Measurements from ENCODE around the gene FAM135A. TPM values are rescaled to one million over a fixed set of nuclear protein-coding genes. Genes with fewer than 3 reads are reported as not detected.

FAM135A gene
- total and polyA plus RNA-seq, 9 of the 15 experiments (the other 6 are each of a cell fraction or from before 2014, with no cell fraction given): 7.4 to 32.9 (median 19.2) TPM

DNA sequence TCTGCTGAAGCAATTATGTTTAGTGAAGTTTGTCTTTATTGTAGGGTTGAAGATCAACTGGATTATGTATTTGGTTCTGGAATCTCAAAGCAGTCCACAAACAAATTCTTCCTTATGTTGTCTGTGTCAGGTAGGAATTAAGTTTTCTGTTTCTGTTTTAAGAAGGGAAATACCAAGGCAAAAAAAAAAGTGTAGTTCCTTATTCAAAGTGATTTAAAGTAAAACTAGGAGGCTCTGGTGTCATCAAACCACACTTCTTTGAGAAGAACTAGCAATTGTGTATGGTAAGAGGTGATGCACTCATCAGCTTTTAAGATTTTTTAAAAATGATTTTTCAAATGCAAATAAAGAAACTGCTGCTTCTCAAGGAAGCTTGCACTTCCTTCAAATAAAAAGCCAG is 1.9 kb downstream of the FAM135A start (continued):
- no peak for TF ChIP-seq STAT6 (CRISPR knock-in tag; IDR thresholded peaks at IDR 0.05)

DNA sequence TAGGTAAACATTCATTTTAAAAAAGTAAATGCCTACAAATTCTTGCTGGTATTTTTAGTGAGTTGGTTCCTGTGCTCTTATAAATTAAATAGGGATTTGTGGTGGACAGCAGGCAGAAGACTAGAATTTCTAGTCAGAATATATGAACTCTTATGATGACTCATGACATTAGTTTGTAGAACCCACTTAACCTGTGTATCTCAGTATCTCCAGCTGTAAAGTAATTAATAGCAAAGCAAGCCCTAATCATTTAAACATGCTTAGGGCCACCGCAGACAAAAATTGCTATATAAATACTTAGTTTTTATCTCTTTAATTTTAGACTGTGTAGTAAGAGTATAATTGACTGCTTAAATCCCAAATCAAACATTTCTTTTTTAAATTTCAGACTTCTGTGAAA is 2.4 kb downstream of the FAM135A start:
- no peaks in the 10 kb centered on the region for H4K20me1 ChIP-seq (replicated peaks; ENCODE audit: control insufficient read depth, insufficient read depth, low read length)
- no peak overlapping the region for H3K9ac ChIP-seq (ENCODE audit: insufficient read depth in 1 of 2, low read depth in 2 of 2, low read length in 2 of 2)
- peaks cover 69% of the 10 kb centered on the region for H3K79me2 ChIP-seq (ENCODE audit: control insufficient read depth, insufficient read depth, low read length)
- no peaks in the 10 kb centered on the region for H3K27me3 ChIP-seq (ENCODE audit: control insufficient read depth in 2 of 2, insufficient read depth in 2 of 2, low read length in 2 of 2)
- H2AFZ ChIP-seq (ENCODE audit: low read depth, low read length): no peak overlapping the region
- FAIRE-seq (peak; percentile 58), DNase-seq (ENCODE audit: extremely low read depth in 1 of 4, low spot score in 3 of 4) (no peak), ATAC-seq (no peak)
- ChIA-PET CTCF (ENCODE audit: low intra/inter-chr PET ratio) (no interaction called here), POLR2A (interaction anchor here (1.2 kb wide), 1 partner anchor 15 kb away, joined by 4 read pairs; no protein-coding TSS in a partner anchor)
- BruUV-seq (replicated peaks): no TSS peak
- intact Hi-C loops (cut with micrococcal nuclease): no loop called here
- H3K9me1 ChIP-seq (ENCODE audit: control insufficient read depth, insufficient read depth, low read length): no peaks in the 10 kb centered on the region
- 52% methylated on average over 1 of the region's 1 CpG for whole genome bisulfite sequencing (ENCODE audit: insufficient coverage, low coverage, missing lambda C conversion rate)
- H3K4me1 ChIP-seq (replicated peaks in 1 of 2; ENCODE audit: control insufficient read depth in 2 of 2, insufficient read depth in 2 of 2, low read length in 2 of 2): peaks cover 3 to 6% of the 10 kb centered on the region in 2 experiments; a peak in 2 of 5 replicates
- TF ChIP-seq FOSL1 (tag; conservative IDR thresholded peaks at IDR 0.05) (0 out of 2 replicates have a peak, but pooled peaks have one; percentile 25), MAFG (tag; conservative IDR thresholded peaks at IDR 0.05) (peak; percentile 31; the same call in 1 of the 2 replicates), DACH1 (IDR thresholded peaks at IDR 0.05; ENCODE audit: partially characterized antibody) (peak; percentile 52), NFE2 (IDR thresholded peaks at IDR 0.05; ENCODE audit: low read depth) (0 out of 2 replicates have a peak, but pooled peaks have one; percentile 21), ZNF24 (IDR thresholded peaks at IDR 0.05) (no peak), ZNF324 (CRISPR knock-in tag; IDR thresholded peaks at IDR 0.05) (no peak), C11orf30 (IDR thresholded peaks at IDR 0.05; ENCODE audit: low read depth) (peak; percentile 69), ZNF316 (IDR thresholded peaks at IDR 0.05) (peak; percentile 78)
- TF ChIP-seq, protein P1, sequence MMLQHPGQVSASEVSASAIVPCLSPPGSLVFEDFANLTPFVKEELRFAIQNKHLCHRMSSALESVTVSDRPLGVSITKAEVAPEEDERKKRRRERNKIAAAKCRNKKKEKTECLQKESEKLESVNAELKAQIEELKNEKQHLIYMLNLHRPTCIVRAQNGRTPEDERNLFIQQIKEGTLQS (IDR thresholded peaks at IDR 0.05): peak; percentile 59
- TF ChIP-seq, protein P1 (CRISPR knock-in tag; conservative IDR thresholded peaks at IDR 0.05): no peak
- in situ Hi-C loops (cut with MboI): no loop called here
- no peak overlapping the region for H3K4me2 ChIP-seq (ENCODE audit: insufficient read depth, low read length)
- H3K9me3 ChIP-seq (replicated peaks; ENCODE audit: control insufficient read depth, insufficient read depth, low read depth, low read length): no peaks in the 10 kb centered on the region
- H3K36me3 ChIP-seq (ENCODE audit: control insufficient read depth, insufficient read depth, low read length): peaks cover 39% of the 10 kb centered on the region
- H3K4me3 ChIP-seq: no peak overlapping the region
- no peak overlapping the region for H3K27ac ChIP-seq (ENCODE audit: extremely low read depth, low read depth, low read length)
